ENCODE measurements around the gene TFDP1. TPM values are rescaled to one million over a fixed set of nuclear protein-coding genes. Genes with fewer than 3 reads are reported as not detected.

Gene TFDP1
- total and polyA plus RNA-seq, 2 of the 4 experiments (the other 2 are of a cell fraction) = 59.3 to 97.0 TPM

DNA sequence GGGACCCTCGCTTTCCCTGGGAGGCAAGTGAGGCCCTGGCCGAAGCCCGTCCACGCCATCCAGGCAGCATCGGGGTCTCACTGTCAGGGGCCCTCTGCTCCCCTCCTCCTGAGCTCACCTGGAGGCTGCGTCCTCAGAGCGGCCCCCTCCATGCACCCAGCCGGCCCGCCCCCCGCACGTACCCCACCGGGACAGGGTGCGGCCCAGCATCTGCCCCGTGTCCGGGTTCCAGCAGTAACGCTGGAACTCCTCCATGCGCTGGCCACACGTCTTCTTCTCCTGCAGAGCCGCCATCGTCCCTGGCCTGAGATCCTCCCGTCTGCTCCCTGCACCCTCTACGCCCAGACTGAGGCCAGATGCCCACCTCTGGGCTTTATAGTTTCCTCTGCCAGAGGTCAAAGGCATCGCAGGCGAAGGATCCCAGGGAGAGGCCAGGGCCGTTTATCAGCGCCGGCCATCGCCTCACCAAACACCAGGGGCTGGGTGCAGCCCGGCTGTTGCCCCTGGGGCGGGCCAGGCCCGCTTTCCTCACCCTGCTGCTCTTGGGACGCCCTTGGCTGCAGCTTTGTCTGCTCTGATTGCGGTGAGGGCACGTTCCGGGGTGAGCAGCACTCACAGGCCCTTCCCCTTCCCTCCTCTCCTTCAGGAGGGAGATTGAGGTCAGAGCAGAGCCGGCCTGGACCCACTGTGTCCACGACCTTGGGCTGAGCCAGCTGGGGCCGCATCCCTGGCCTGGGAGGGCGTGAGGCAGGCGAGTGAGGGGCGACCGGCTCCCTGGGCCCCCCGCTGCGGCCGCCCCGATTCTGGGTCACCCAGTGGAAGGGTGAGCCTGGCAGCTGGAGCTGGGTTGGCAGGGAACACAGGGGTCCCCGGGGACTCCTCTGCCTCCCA lies 73.5 kb downstream of the TFDP1 start, which contains the start of gene ATP4B:
Gene ATP4B (minus strand): TSS at position 348 of the 891 bp plus-strand sequence. CDS start 54 bp downstream, at position 294.
- no TSS peak for BruUV-seq (replicated peaks)

More for the DNA sequence above, 73.5 kb downstream of the TFDP1 start, which contains the start of gene ATP4B:
- Histone ChIP-seq H3K4me2 (ENCODE audit: low read depth, low read length) (no peak within 1 kb of the TSS), H3K18ac (ENCODE audit: low read depth, low read length) (no peak within 1 kb of the TSS), H3K4ac (ENCODE audit: low read depth, low read length) (no peak within 1 kb of the TSS), H3K27ac (ENCODE audit: insufficient read depth, low read length) (no peak within 1 kb of the TSS), H2BK20ac (ENCODE audit: low read depth, low read length) (no peak within 1 kb of the TSS), H3K9ac (ENCODE audit: low read depth, low read length) (no peak within 1 kb of the TSS), H3K9me1 (ENCODE audit: insufficient read depth, low read length) (no peaks in the 10 kb centered on the region), H2AK5ac (ENCODE audit: low read depth, low read length) (no peak within 1 kb of the TSS), H3K9me3 (ENCODE audit: control insufficient read depth, insufficient read depth, low read length) (peaks cover 3% of the 10 kb centered on the region), H4K91ac (ENCODE audit: insufficient read depth, low read depth, low read length) (no peak within 1 kb of the TSS), H3K4me1 (ENCODE audit: control insufficient read depth, insufficient read depth, low read length) (no peaks in the 10 kb centered on the region), H3K56ac (ENCODE audit: extremely low read depth, insufficient read depth, low read length) (no peak within 1 kb of the TSS), H2AFZ (replicated peaks; ENCODE audit: low read length, poor library complexity) (no peak within 1 kb of the TSS), H2BK120ac (ENCODE audit: low read depth, low read length) (no peak within 1 kb of the TSS), H2BK5ac (ENCODE audit: low read depth, low read length, poor library complexity, severe bottlenecking) (no peak within 1 kb of the TSS), H3K36me3 (ENCODE audit: control insufficient read depth, insufficient read depth, low read length) (no peaks in the 10 kb centered on the region), H4K20me1 (ENCODE audit: insufficient read depth, low read length) (no peaks in the 10 kb centered on the region), H2AK9ac (replicated peaks; ENCODE audit: low read depth, low read length, poor library complexity) (no peak within 1 kb of the TSS), H3K23ac (ENCODE audit: low read depth, low read length) (no peak within 1 kb of the TSS), H2BK15ac (ENCODE audit: low read depth, low read length) (no peak within 1 kb of the TSS), H3K14ac (replicated peaks; ENCODE audit: low read depth, low read length) (no peak within 1 kb of the TSS), H3K79me1 (ENCODE audit: low read depth in 1 of 2, low read length in 2 of 2) (no peaks in the 10 kb centered on the region), H3K27me3 (ENCODE audit: control insufficient read depth, insufficient read depth, low read length) (peaks cover 3% of the 10 kb centered on the region; the same call in 1 of the 2 replicates), H3K4me3 (ENCODE audit: insufficient read depth, low read depth, low read length) (no peak within 1 kb of the TSS), H4K5ac (ENCODE audit: low read depth, low read length) (no peak within 1 kb of the TSS), H4K8ac (ENCODE audit: low read depth in 2 of 2, low read length in 2 of 2) (no peak within 1 kb of the TSS)
- intact Hi-C loops (cut with micrococcal nuclease) = no loop called here
- no peak for DNase-seq
- WGBS, 2 experiments (ENCODE audit: extremely low coverage in 2 of 2, insufficient read length in 1 of 2) = 86% methylated on average over 24 of the region's 47 CpGs; no CpG with 5 or more reads in 1 of the 2 experiments
- no peak for ATAC-seq (ENCODE audit: low read depth)
- ChIA-PET CTCF (no interaction called here), POLR2A (ENCODE audit: unreplicated experiment) (no interaction called here)
- dilution Hi-C loops (cut with HindIII; ENCODE audit: low sequenced_read_pairs, unreplicated experiment) = no loop called here
- in situ Hi-C loops (cut with MboI; ENCODE audit: low sequenced_read_pairs) = no loop called here
- TF ChIP-seq RFX5 (IDR thresholded peaks at IDR 0.05; ENCODE audit: low read depth, low read length) (no peak), MAFK (IDR thresholded peaks at IDR 0.05; ENCODE audit: low read depth, low read length) (no peak), MAZ (IDR thresholded peaks at IDR 0.05; ENCODE audit: borderline replicate concordance, low read depth, low read length) (no peak), SMC3 (IDR thresholded peaks at IDR 0.05; ENCODE audit: low read depth, low read length) (no peak), POLR2A (IDR thresholded peaks at IDR 0.05; ENCODE audit: low read depth, low read length) (no peak), BHLHE40 (IDR thresholded peaks at IDR 0.05; ENCODE audit: low read depth, low read length) (no peak), MXI1 (IDR thresholded peaks at IDR 0.05; ENCODE audit: borderline replicate concordance, low read depth, low read length) (no peak), FOS (IDR thresholded peaks at IDR 0.05; ENCODE audit: low read depth, low read length) (no peak), RAD21 (IDR thresholded peaks at IDR 0.05; ENCODE audit: low read length) (no peak)
- TF ChIP-seq, protein P1, sequence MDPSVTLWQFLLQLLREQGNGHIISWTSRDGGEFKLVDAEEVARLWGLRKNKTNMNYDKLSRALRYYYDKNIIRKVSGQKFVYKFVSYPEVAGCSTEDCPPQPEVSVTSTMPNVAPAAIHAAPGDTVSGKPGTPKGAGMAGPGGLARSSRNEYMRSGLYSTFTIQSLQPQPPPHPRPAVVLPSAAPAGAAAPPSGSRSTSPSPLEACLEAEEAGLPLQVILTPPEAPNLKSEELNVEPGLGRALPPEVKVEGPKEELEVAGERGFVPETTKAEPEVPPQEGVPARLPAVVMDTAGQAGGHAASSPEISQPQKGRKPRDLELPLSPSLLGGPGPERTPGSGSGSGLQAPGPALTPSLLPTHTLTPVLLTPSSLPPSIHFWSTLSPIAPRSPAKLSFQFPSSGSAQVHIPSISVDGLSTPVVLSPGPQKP (IDR thresholded peaks at IDR 0.05; ENCODE audit: borderline replicate concordance, low read depth, low read length) = no peak
- TF ChIP-seq, protein P2, sequence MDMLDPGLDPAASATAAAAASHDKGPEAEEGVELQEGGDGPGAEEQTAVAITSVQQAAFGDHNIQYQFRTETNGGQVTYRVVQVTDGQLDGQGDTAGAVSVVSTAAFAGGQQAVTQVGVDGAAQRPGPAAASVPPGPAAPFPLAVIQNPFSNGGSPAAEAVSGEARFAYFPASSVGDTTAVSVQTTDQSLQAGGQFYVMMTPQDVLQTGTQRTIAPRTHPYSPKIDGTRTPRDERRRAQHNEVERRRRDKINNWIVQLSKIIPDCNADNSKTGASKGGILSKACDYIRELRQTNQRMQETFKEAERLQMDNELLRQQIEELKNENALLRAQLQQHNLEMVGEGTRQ (IDR thresholded peaks at IDR 0.05; ENCODE audit: low read depth, low read length) = no peak
- TF ChIP-seq, protein P3, sequence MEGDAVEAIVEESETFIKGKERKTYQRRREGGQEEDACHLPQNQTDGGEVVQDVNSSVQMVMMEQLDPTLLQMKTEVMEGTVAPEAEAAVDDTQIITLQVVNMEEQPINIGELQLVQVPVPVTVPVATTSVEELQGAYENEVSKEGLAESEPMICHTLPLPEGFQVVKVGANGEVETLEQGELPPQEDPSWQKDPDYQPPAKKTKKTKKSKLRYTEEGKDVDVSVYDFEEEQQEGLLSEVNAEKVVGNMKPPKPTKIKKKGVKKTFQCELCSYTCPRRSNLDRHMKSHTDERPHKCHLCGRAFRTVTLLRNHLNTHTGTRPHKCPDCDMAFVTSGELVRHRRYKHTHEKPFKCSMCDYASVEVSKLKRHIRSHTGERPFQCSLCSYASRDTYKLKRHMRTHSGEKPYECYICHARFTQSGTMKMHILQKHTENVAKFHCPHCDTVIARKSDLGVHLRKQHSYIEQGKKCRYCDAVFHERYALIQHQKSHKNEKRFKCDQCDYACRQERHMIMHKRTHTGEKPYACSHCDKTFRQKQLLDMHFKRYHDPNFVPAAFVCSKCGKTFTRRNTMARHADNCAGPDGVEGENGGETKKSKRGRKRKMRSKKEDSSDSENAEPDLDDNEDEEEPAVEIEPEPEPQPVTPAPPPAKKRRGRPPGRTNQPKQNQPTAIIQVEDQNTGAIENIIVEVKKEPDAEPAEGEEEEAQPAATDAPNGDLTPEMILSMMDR (conservative IDR thresholded peaks at IDR 0.05; ENCODE audit: low read depth, low read length) = no peak
